ENCODE data around the gene SPTB.

Gene SPTB

GRCh38 chr14:64860039-64860438, 19.7 kb downstream of the SPTB start:
- Histone ChIP-seq H4K8ac (ENCODE audit: low read length) (no peak overlapping the region), H2AK5ac (ENCODE audit: low read length, severe bottlenecking) (no peak overlapping the region), H4K91ac (ENCODE audit: low read length) (no peak overlapping the region), H3K36me3 (ENCODE audit: control insufficient read depth in 1 of 2, insufficient read depth in 2 of 2, low read depth in 1 of 2, low read length in 2 of 2) (no peaks in the 10 kb centered on the region), H3K27ac (ENCODE audit: low read length, poor library complexity, severe bottlenecking) (no peak overlapping the region), H3K4me3 (ENCODE audit: insufficient read depth in 1 of 2, low read depth in 1 of 2, low read length in 2 of 2) (no peak overlapping the region), H3K23ac (ENCODE audit: low read length in 2 of 2) (no peak overlapping the region), H2BK15ac (ENCODE audit: low read depth, poor library complexity, severe bottlenecking) (no peak overlapping the region), H3K4ac (ENCODE audit: low read depth in 1 of 2, low read length in 2 of 2) (no peak overlapping the region), H3K9ac (ENCODE audit: low read length) (no peak overlapping the region), H3K9me3 (ENCODE audit: control insufficient read depth, low read length) (no peaks in the 10 kb centered on the region), H3K18ac (ENCODE audit: low read depth in 1 of 2, low read length in 2 of 2) (no peak overlapping the region), H2BK5ac (ENCODE audit: low read depth, low read length, poor library complexity, severe bottlenecking) (no peak overlapping the region), H2BK120ac (ENCODE audit: low read depth, low read length) (no peak overlapping the region), H3K4me2 (ENCODE audit: low read length, poor library complexity, severe bottlenecking) (no peak overlapping the region), H3K14ac (ENCODE audit: low read length in 2 of 2) (no peak overlapping the region), H3K4me1 (ENCODE audit: control insufficient read depth, insufficient read depth, low read depth, low read length) (no peaks in the 10 kb centered on the region), H2BK12ac (ENCODE audit: low read length in 2 of 2) (no peak overlapping the region), H3K27me3 (ENCODE audit: control insufficient read depth in 1 of 2, insufficient read depth in 1 of 2, low read length in 2 of 2) (peaks cover 51 to 80% of the 10 kb centered on the region in 2 experiments), H3K79me1 (replicated peaks; ENCODE audit: low read length, poor library complexity, severe bottlenecking) (no peaks in the 10 kb centered on the region), H2AFZ (ENCODE audit: low read depth, low read length) (no peak overlapping the region)
- DNase-seq: no peak
- 48% methylated on average over 2 of the region's 2 CpGs for whole genome bisulfite sequencing

- no peak overlapping the region for H2BK12ac ChIP-seq (ENCODE audit: low read length in 2 of 2)
- 61% methylated on average over 11 of the region's 11 CpGs for WGBS
- H3K27ac ChIP-seq (ENCODE audit: low read length, poor library complexity, severe bottlenecking): no peak overlapping the region
- no peak overlapping the region for H3K4ac ChIP-seq (ENCODE audit: low read depth in 1 of 2, low read length in 2 of 2)
- H2AFZ ChIP-seq (ENCODE audit: low read depth, low read length): no peak overlapping the region
- H2BK15ac ChIP-seq (ENCODE audit: low read depth, poor library complexity, severe bottlenecking): no peak overlapping the region
- no peak overlapping the region for H4K91ac ChIP-seq (ENCODE audit: low read length)
- no peaks in the 10 kb centered on the region for H3K4me1 ChIP-seq (ENCODE audit: control insufficient read depth, insufficient read depth, low read depth, low read length)
- H3K14ac ChIP-seq (ENCODE audit: low read length in 2 of 2): no peak overlapping the region
- H3K4me2 ChIP-seq (ENCODE audit: low read length, poor library complexity, severe bottlenecking): no peak overlapping the region
- H3K9me3 ChIP-seq (ENCODE audit: control insufficient read depth, low read length): no peaks in the 10 kb centered on the region
- no peak overlapping the region for H2BK5ac ChIP-seq (ENCODE audit: low read depth, low read length, poor library complexity, severe bottlenecking)
- H3K9ac ChIP-seq (ENCODE audit: low read length): no peak overlapping the region
- H3K36me3 ChIP-seq (ENCODE audit: control insufficient read depth in 1 of 2, insufficient read depth in 2 of 2, low read depth in 1 of 2, low read length in 2 of 2): no peaks in the 10 kb centered on the region
- no peak for DNase-seq
- peaks cover 50 to 74% of the 10 kb centered on the region in 2 experiments for H3K27me3 ChIP-seq (ENCODE audit: control insufficient read depth in 1 of 2, insufficient read depth in 1 of 2, low read length in 2 of 2)
- no peak overlapping the region for H3K18ac ChIP-seq (ENCODE audit: low read depth in 1 of 2, low read length in 2 of 2)
- no peaks in the 10 kb centered on the region for H3K79me1 ChIP-seq (replicated peaks; ENCODE audit: low read length, poor library complexity, severe bottlenecking)
- no peak overlapping the region for H3K23ac ChIP-seq (ENCODE audit: low read length in 2 of 2)
- no peak overlapping the region for H2AK5ac ChIP-seq (ENCODE audit: low read length, severe bottlenecking)
- H2BK120ac ChIP-seq (ENCODE audit: low read depth, low read length): no peak overlapping the region
- H3K4me3 ChIP-seq (ENCODE audit: insufficient read depth in 1 of 2, low read depth in 1 of 2, low read length in 2 of 2): no peak overlapping the region
- no peak overlapping the region for H4K8ac ChIP-seq (ENCODE audit: low read length)
These were observed 21.5 kb downstream of the SPTB start for GRCh38 chr14:64857979-64858744.

GRCh38 chr14:64856529-64857445, 22.9 kb downstream of the SPTB start:
- Histone ChIP-seq H2AK5ac (ENCODE audit: low read length, severe bottlenecking) (no peak overlapping the region), H2BK5ac (ENCODE audit: low read depth, low read length, poor library complexity, severe bottlenecking) (no peak overlapping the region), H3K9ac (ENCODE audit: low read length) (no peak overlapping the region), H4K91ac (ENCODE audit: low read length) (no peak overlapping the region), H3K4me3 (ENCODE audit: insufficient read depth in 1 of 2, low read depth in 1 of 2, low read length in 2 of 2) (no peak overlapping the region), H3K4me2 (ENCODE audit: low read length, poor library complexity, severe bottlenecking) (no peak overlapping the region), H2BK120ac (ENCODE audit: low read depth, low read length) (no peak overlapping the region), H2BK12ac (ENCODE audit: low read length in 2 of 2) (no peak overlapping the region), H3K23ac (ENCODE audit: low read length in 2 of 2) (no peak overlapping the region), H3K4me1 (ENCODE audit: control insufficient read depth, insufficient read depth, low read depth, low read length) (no peaks in the 10 kb centered on the region), H4K8ac (ENCODE audit: low read length) (no peak overlapping the region), H3K79me1 (replicated peaks; ENCODE audit: low read length, poor library complexity, severe bottlenecking) (no peaks in the 10 kb centered on the region), H3K4ac (ENCODE audit: low read depth in 1 of 2, low read length in 2 of 2) (no peak overlapping the region), H3K18ac (ENCODE audit: low read depth in 1 of 2, low read length in 2 of 2) (no peak overlapping the region), H2AFZ (ENCODE audit: low read depth, low read length) (no peak overlapping the region), H3K9me3 (ENCODE audit: control insufficient read depth, low read length) (no peaks in the 10 kb centered on the region), H3K14ac (ENCODE audit: low read length in 2 of 2) (no peak overlapping the region), H3K27ac (ENCODE audit: low read length, poor library complexity, severe bottlenecking) (no peak overlapping the region), H3K36me3 (ENCODE audit: control insufficient read depth in 1 of 2, insufficient read depth in 2 of 2, low read depth in 1 of 2, low read length in 2 of 2) (no peaks in the 10 kb centered on the region), H3K27me3 (ENCODE audit: control insufficient read depth in 1 of 2, insufficient read depth in 1 of 2, low read length in 2 of 2) (peaks cover 56 to 79% of the 10 kb centered on the region in 2 experiments), H2BK15ac (ENCODE audit: low read depth, poor library complexity, severe bottlenecking) (no peak overlapping the region)
- 81% methylated on average over 10 of the region's 11 CpGs for WGBS
- DNase-seq: no peak
